Tibial nerve (tissue), 4 donors: ENCODE results near the gene TNS3.
A peak's percentile ranks its signal among the peaks of the same experiment; 100 is the strongest.

Source experiments
- EP300 ChIP-seq, 2 donors: sonication (generic); formaldehyde crosslinking; IDR thresholded peaks; one replicate each; pipeline ENCODE4 v1.6.1; 2017; ENCODE audit warnings: antibody characterized with exemption in 2 of 2, mild to moderate bottlenecking in 1 of 2
- POLR2A ChIP-seq, 2 donors: fragments of 450-650 bp; IDR thresholded peaks; one replicate each; pipeline ENCODE4 v1.6.1; 2017; ENCODE audit warnings: antibody characterized with exemption in 2 of 2, mild to moderate bottlenecking in 2 of 2, moderate library complexity in 2 of 2
- TF ChIP-seq, protein P1 (sequence below), 5 experiments: fragments of 200-600 bp in 3 of 5; fragments of 450-650 bp in 2 of 5; sonication (generic) in 3 of 5; IDR thresholded peaks; one replicate each; pipeline ENCODE4 v1.5.1; 2016 to 2019; ENCODE audit warnings: antibody characterized with exemption in 5 of 5, mild to moderate bottlenecking in 3 of 5, moderate library complexity in 2 of 5

DNA sequence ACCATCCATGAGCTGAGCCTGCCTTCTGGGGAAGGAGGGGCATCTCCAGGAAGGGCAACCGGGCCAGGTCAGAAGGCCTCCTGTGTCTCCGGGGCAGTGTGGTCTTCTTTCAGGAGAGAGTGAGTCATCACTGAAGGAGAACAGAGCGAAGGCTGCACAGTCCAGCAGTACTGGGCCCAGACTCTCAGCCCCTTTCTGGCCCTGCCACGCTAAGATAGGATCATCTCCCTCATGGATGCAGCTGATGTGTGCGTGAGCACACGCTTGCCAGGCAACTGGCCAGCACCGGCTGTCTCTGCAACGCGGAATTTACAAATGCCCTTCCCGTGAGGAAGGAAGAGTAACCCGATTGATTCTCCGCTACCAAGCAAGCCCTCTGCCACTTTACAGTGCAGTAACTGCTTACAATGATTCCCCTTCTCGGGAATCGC lies 328.2 kb downstream of the TNS3 start:
- TF ChIP-seq, protein P1, sequence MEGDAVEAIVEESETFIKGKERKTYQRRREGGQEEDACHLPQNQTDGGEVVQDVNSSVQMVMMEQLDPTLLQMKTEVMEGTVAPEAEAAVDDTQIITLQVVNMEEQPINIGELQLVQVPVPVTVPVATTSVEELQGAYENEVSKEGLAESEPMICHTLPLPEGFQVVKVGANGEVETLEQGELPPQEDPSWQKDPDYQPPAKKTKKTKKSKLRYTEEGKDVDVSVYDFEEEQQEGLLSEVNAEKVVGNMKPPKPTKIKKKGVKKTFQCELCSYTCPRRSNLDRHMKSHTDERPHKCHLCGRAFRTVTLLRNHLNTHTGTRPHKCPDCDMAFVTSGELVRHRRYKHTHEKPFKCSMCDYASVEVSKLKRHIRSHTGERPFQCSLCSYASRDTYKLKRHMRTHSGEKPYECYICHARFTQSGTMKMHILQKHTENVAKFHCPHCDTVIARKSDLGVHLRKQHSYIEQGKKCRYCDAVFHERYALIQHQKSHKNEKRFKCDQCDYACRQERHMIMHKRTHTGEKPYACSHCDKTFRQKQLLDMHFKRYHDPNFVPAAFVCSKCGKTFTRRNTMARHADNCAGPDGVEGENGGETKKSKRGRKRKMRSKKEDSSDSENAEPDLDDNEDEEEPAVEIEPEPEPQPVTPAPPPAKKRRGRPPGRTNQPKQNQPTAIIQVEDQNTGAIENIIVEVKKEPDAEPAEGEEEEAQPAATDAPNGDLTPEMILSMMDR (IDR thresholded peaks at IDR 0.05): no peak
- TF ChIP-seq POLR2A (IDR thresholded peaks at IDR 0.05): no peak
- TF ChIP-seq EP300 (IDR thresholded peaks at IDR 0.05): peak in 1 of 2 donors; percentile 38
